H1 (cell line): ENCODE data around the gene NOB1. TPM values are rescaled to one million over a fixed set of nuclear protein-coding genes. Genes with fewer than 3 reads are reported as not detected.

Source experiments
- CTCF ChIA-PET: fragments of 300-600 bp; sonication (Branson Sonifier 250); formaldehyde crosslinking; loops from one replicate; lab custom pipeline; 2021; ENCODE audit not compliant: partially characterized antibody; lab: Charles Lee
- POLR2A ChIA-PET: fragments of 300-600 bp; sonication (Branson Sonifier 250); formaldehyde crosslinking; loops from one replicate; lab custom pipeline; 2021; ENCODE audit warnings: inconsistent platforms; ENCODE audit not compliant: partially characterized antibody; lab: Charles Lee
- DNase-seq, 2 experiments: peaks; one replicate each; pipeline versions ENCODE4 v3.0.0 to v3.0.0-alpha.2; 2010 to 2022; ENCODE audit warnings: low spot score in 2 of 2, low read depth in 1 of 2, mixed read lengths in 1 of 2
- FAIRE-seq: peaks from 2 replicates; lab custom pipeline; 2011; peaks lifted over from hg19 to GRCh38; lab: Jason Lieb, UNC
- H2AFZ ChIP-seq: 2 replicates; pipeline ENCODE4 v1.8.1; 2012; ENCODE audit warnings: low read length, inconsistent platforms
- H2AK5ac ChIP-seq: 2 replicates; pipeline ENCODE4 v1.6.1; 2013; ENCODE audit warnings: low read depth, low read length
- H2BK120ac ChIP-seq: replicated peaks from 2 replicates; pipeline ENCODE3; 2013; ENCODE audit warnings: low read depth, low read length, inconsistent platforms
- H2BK12ac ChIP-seq: 2 replicates; pipeline ENCODE4 v1.6.1; 2013; ENCODE audit warnings: low read depth, low read length
- H2BK15ac ChIP-seq: 2 replicates; pipeline ENCODE4 v1.6.1; 2013; ENCODE audit warnings: low read length
- H2BK20ac ChIP-seq: 2 replicates; pipeline ENCODE4 v1.6.1; 2013; ENCODE audit warnings: low read length
- H2BK5ac ChIP-seq: 2 replicates; pipeline ENCODE4 v1.6.1; 2013; ENCODE audit warnings: low read depth, low read length
- H3K14ac ChIP-seq: 2 replicates; pipeline ENCODE4 v1.6.1; 2013; ENCODE audit warnings: inconsistent platforms; ENCODE audit not compliant: insufficient read length
- H3K18ac ChIP-seq: 2 replicates; pipeline ENCODE4 v1.6.1; 2013; ENCODE audit warnings: low read length; ENCODE audit errors: extremely low read depth
- H3K23ac ChIP-seq: 2 replicates; pipeline ENCODE4 v1.6.1; 2013; ENCODE audit warnings: inconsistent platforms; ENCODE audit not compliant: insufficient read length
- H3K23me2 ChIP-seq: 2 replicates; pipeline ENCODE4 v1.6.1; 2013; ENCODE audit warnings: low read depth, low read length
- H3K27ac ChIP-seq: 2 replicates; pipeline ENCODE4 v1.6.1; 2011; ENCODE audit warnings: low read depth, low read length, inconsistent platforms
- H3K27me3 ChIP-seq, 4 experiments: replicated peaks in 1 of 4; 1 replicate in 1 of 4; 2 replicates in 3 of 4; pipeline versions ENCODE4 v1.6.1 to v1.8.1; 2011 to 2013; ENCODE audit warnings: low read length in 3 of 4, mild to moderate bottlenecking in 3 of 4, inconsistent platforms in 2 of 4, mixed read lengths in 2 of 4, moderate library complexity in 1 of 4; ENCODE audit not compliant: control insufficient read depth in 3 of 4, insufficient read depth in 3 of 4; ENCODE audit errors: extremely low read depth in 1 of 4
- H3K36me3 ChIP-seq, 4 experiments: 2 replicates each; pipeline versions ENCODE4 v1.6.1 to v1.8.1; 2011 to 2013; ENCODE audit warnings: mild to moderate bottlenecking in 4 of 4, low read length in 3 of 4, moderate library complexity in 2 of 4, control low read depth in 1 of 4, inconsistent platforms in 1 of 4; ENCODE audit not compliant: insufficient read depth in 4 of 4, control insufficient read depth in 2 of 4
- H3K4ac ChIP-seq: replicated peaks from 2 replicates; pipeline ENCODE3; 2013; ENCODE audit warnings: low read length, low read depth, mixed read lengths, inconsistent platforms; ENCODE audit not compliant: insufficient read length
- H3K4me1 ChIP-seq, 4 experiments: replicated peaks in 1 of 4; 1 replicate in 1 of 4; 2 replicates in 3 of 4; pipeline versions ENCODE4 v1.6.1 to v1.8.1; 2011 to 2013; ENCODE audit warnings: low read length in 3 of 4, inconsistent platforms in 2 of 4, mixed read lengths in 1 of 4; ENCODE audit not compliant: insufficient read depth in 4 of 4, control insufficient read depth in 3 of 4
- H3K4me2 ChIP-seq, 2 experiments: 2 replicates each; pipeline versions ENCODE4 v1.6.1 to v1.8.1; 2011 to 2013; ENCODE audit warnings: low read depth in 2 of 2, low read length in 2 of 2, control low read depth in 1 of 2, inconsistent platforms in 1 of 2, mild to moderate bottlenecking in 1 of 2; ENCODE audit not compliant: insufficient read depth in 1 of 2
- H3K4me3 ChIP-seq, 4 experiments: fragments of 200-600, 300-600 bp in 1 of 4; sonication (generic), shearing (Covaris generic), sonication (Bioruptor Twin) in 1 of 4; 2 replicates each; pipeline versions ENCODE4 v1.5.1 to v1.8.1; 2011 to 2016; ENCODE audit warnings: low read length in 4 of 4, low read depth in 3 of 4, control low read depth in 2 of 4, inconsistent platforms in 2 of 4, mild to moderate bottlenecking in 2 of 4, mixed read lengths in 1 of 4, moderate library complexity in 1 of 4; ENCODE audit not compliant: insufficient read depth in 2 of 4; ENCODE audit errors: extremely low read depth in 1 of 4
- H3K56ac ChIP-seq: replicated peaks from 2 replicates; pipeline ENCODE3; 2013; ENCODE audit warnings: low read depth, mild to moderate bottlenecking, mixed read lengths, low read length, inconsistent platforms; ENCODE audit not compliant: insufficient read length
- H3K79me1 ChIP-seq: 2 replicates; pipeline ENCODE4 v1.6.1; 2013; ENCODE audit warnings: low read depth, low read length, control low read depth
- H3K79me2 ChIP-seq, 2 experiments: 2 replicates each; pipeline versions ENCODE4 v1.6.1 to v1.8.1; 2012 to 2013; ENCODE audit warnings: low read length in 2 of 2, mild to moderate bottlenecking in 2 of 2, inconsistent platforms in 1 of 2; ENCODE audit not compliant: insufficient read depth in 2 of 2, control insufficient read depth in 1 of 2
- H3K9ac ChIP-seq, 4 experiments: replicated peaks in 1 of 4; 1 replicate in 1 of 4; 2 replicates in 3 of 4; pipeline versions ENCODE4 v1.6.1 to v1.8.1; 2011 to 2013; ENCODE audit warnings: low read depth in 3 of 4, low read length in 3 of 4, control low read depth in 2 of 4, mild to moderate bottlenecking in 2 of 4, moderate library complexity in 2 of 4, inconsistent platforms in 1 of 4; ENCODE audit errors: extremely low read depth in 1 of 4
- H3K9me3 ChIP-seq, 2 experiments: 2 replicates each; pipeline versions ENCODE4 v1.6.1 to v1.8.1; 2012 to 2013; ENCODE audit warnings: mild to moderate bottlenecking in 2 of 2, moderate library complexity in 2 of 2, control low read depth in 1 of 2, inconsistent platforms in 1 of 2, low read depth in 1 of 2, low read length in 1 of 2, mixed read lengths in 1 of 2; ENCODE audit not compliant: insufficient read depth in 2 of 2
- H4K20me1 ChIP-seq, 2 experiments: replicated peaks in 1 of 2; 2 replicates each; pipeline versions ENCODE3 to v1.8.1; 2011 to 2013; ENCODE audit warnings: inconsistent platforms in 2 of 2, low read length in 2 of 2, mild to moderate bottlenecking in 1 of 2; ENCODE audit not compliant: insufficient read depth in 2 of 2, control insufficient read depth in 1 of 2
- H4K5ac ChIP-seq: 2 replicates; pipeline ENCODE4 v1.6.1; 2013; ENCODE audit warnings: low read length, low read depth, mixed read lengths, inconsistent platforms; ENCODE audit not compliant: insufficient read length
- H4K8ac ChIP-seq: 2 replicates; pipeline ENCODE4 v1.8.0; 2013; ENCODE audit warnings: mild to moderate bottlenecking, moderate library complexity, low read length, inconsistent platforms; ENCODE audit not compliant: insufficient read depth; ENCODE audit errors: extremely low read depth
- H4K91ac ChIP-seq: replicated peaks from 2 replicates; pipeline ENCODE3; 2013; ENCODE audit warnings: low read length, mixed read lengths, inconsistent platforms; ENCODE audit not compliant: insufficient read length
- BACH1 ChIP-seq: IDR thresholded peaks from 2 replicates; pipeline ENCODE4 v1.6.1; 2012; ENCODE audit warnings: low read length, improper control_type of control experiment
- GABPA ChIP-seq: IDR thresholded peaks from 2 replicates; pipeline ENCODE4 v1.6.1; 2011; ENCODE audit warnings: mild to moderate bottlenecking, low read length, moderate library complexity, borderline replicate concordance; ENCODE audit not compliant: insufficient read depth
- KDM4A ChIP-seq: IDR thresholded peaks from one replicate; pipeline ENCODE4 v1.7.1; 2012; ENCODE audit warnings: low read depth, mild to moderate bottlenecking, moderate library complexity, low read length, inconsistent platforms; ENCODE audit not compliant: severe bottlenecking
- MAFK ChIP-seq: IDR thresholded peaks from 2 replicates; pipeline ENCODE4 v1.6.1; 2012; ENCODE audit warnings: low read depth, mild to moderate bottlenecking, improper control_type of control experiment, low read length
- MAX ChIP-seq: IDR thresholded peaks from 2 replicates; pipeline ENCODE4 v1.6.1; 2012; ENCODE audit warnings: inconsistent platforms
- TAF7 ChIP-seq: optimal IDR thresholded peaks from 2 replicates; pipeline ENCODE3; 2011; ENCODE audit warnings: low read depth, mild to moderate bottlenecking, inconsistent platforms, low read length, moderate library complexity, borderline replicate concordance
- WGBS, 2 experiments: shearing (Covaris generic) in 1 of 2; methylation state at CpG; one replicate each; pipeline versions ENCODE4 v1.1.6 to v1.1.7; 2013 to 2015; ENCODE audit warnings: low lambda C conversion rate in 2 of 2, mixed read lengths in 2 of 2, inconsistent platforms in 1 of 2, low coverage in 1 of 2, missing lambda C conversion rate in 1 of 2; ENCODE audit not compliant: insufficient replicate concordance in 2 of 2, insufficient coverage in 1 of 2, insufficient read length in 1 of 2; ENCODE audit errors: extremely low coverage in 1 of 2, missing lambda C conversion rate in 1 of 2; 5-methylcytosine and 5-hydroxymethylcytosine counted together
- polyA plus RNA-seq, 7 experiments: library from polyadenylated mRNA; depleted of rRNA in 3 of 7; stranded (reverse) in 5 of 7; unstranded in 2 of 7; fragments of >200 nt in 5 of 7; fragments of 200-250 nt in 2 of 7; gene quantifications; 1 replicate in 5 of 7; 2 replicates in 1 of 7; 4 replicates in 1 of 7; pipeline versions ENCODE4 v1.2.1 to v1.2.3, GENCODE V29; 2011 to 2013; ENCODE audit warnings: missing spikeins in 2 of 7, mixed read lengths in 2 of 7
- total RNA-seq: library from RNA; stranded (reverse); fragmentation: NEBNext Ultra II Directional; extraction: Animal tissue kit (Norgen Biotek cat#: 25700); gene quantifications from 2 replicates; pipeline ENCODE4 v1.2.1, GENCODE V29; 2021
- TF ChIP-seq, protein P1 (sequence below): IDR thresholded peaks from 2 replicates; pipeline ENCODE4 v1.6.1; 2012; ENCODE audit warnings: low read length, inconsistent platforms
- TF ChIP-seq, protein P2 (sequence below): IDR thresholded peaks from 2 replicates; pipeline ENCODE4 v1.6.1; 2012; ENCODE audit warnings: inconsistent platforms

Gene NOB1
- total and polyA plus RNA-seq, 2 of the 8 experiments (the other 6 are each of a cell fraction or from before 2014, with no cell fraction given), result 88.2 to 108 TPM

DNA sequence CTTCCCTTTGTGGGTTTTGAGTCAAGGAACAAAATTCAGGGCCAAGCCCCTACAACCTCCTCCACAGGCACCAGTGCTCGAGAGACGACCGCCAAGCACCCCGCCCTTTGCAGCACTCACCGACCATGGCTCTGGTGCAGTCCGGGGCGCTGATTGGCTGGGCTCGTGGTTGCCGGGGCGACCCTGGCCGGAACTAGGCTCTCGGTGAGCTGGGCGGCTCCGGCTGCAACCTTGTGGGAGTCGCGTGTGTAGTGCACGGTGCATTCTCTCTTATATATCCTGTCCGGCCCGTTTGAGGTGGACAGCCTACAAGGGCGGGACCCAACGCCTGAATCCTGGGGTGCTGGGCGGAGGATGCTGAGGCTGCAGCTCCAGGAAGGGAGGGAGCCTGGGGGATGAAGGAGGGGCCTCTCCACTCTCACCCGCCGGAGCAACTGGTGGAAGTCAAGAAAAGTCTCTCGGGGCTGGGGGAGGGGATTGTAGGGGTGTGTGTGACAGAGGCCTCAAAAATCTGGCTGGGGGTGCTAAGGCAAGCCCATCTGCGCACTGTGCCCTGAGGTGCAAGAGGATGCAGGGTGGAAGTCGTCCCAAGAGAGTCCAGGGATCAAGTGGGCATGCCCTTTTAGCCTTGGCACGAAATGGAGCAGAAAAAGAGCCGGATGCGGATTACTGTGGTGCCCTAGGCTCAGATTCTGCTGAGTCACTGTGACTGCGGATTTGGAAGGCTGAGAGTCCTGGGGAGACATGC, 28.2 kb downstream of the NOB1 start, which contains the start of gene NQO1:
NQO1 (minus strand) TSS at position 248 of the 748 bp plus-strand sequence; CDS start at position 127, 121 bp downstream.
- H3K14ac ChIP-seq, result no peak within 1 kb of the TSS
- DNase-seq (peak; percentile 90 to 96), FAIRE-seq (no peak)
- H4K8ac ChIP-seq, result peak within 1 kb of the TSS; percentile 82
- H4K5ac ChIP-seq, result peak within 1 kb of the TSS; percentile 98
- no peak within 1 kb of the TSS for H2BK20ac ChIP-seq
- peak within 1 kb of the TSS in 3 of 4 experiments; percentile 60 to 68 (median 62); a peak in 6 of 7 replicates for H3K9ac ChIP-seq
- 0 out of 2 replicates have a peak, but pooled peaks cover 2% of the 10 kb centered on the region for H3K79me1 ChIP-seq
- no peaks in the 10 kb centered on the region for H3K27me3 ChIP-seq
- H2BK15ac ChIP-seq, result peak within 1 kb of the TSS; percentile 48; the same call in 1 of the 2 replicates
- H3K9me3 ChIP-seq, result no peaks in the 10 kb centered on the region
- H2BK5ac ChIP-seq, result peak within 1 kb of the TSS; percentile 98
- no peaks in the 10 kb centered on the region for H4K20me1 ChIP-seq
- H3K27ac ChIP-seq, result peak within 1 kb of the TSS; percentile 88
- peak within 1 kb of the TSS; percentile 97 for H4K91ac ChIP-seq
- H3K4me3 ChIP-seq, result peak within 1 kb of the TSS; percentile 49 to 65 (median 60)
- peak within 1 kb of the TSS; percentile 29; the same call in 1 of the 2 replicates for H2AFZ ChIP-seq
- H3K4ac ChIP-seq, result peak within 1 kb of the TSS; percentile 89
- H2BK12ac ChIP-seq, result peak within 1 kb of the TSS; percentile 84
- H3K36me3 ChIP-seq, result no peaks in the 10 kb centered on the region
- H3K56ac ChIP-seq, result peak within 1 kb of the TSS; percentile 86
- H2AK5ac ChIP-seq, result peak within 1 kb of the TSS; percentile 4; the same call in 1 of the 2 replicates
- peaks cover 8% of the 10 kb centered on the region; the same call in 1 of the 2 replicates for H3K23me2 ChIP-seq
- peak within 1 kb of the TSS; percentile 93 for H3K18ac ChIP-seq
- peak within 1 kb of the TSS; percentile 86 for H3K4me2 ChIP-seq
- no peak within 1 kb of the TSS for H3K23ac ChIP-seq
- 2% methylated on average over 29 of the region's 31 CpGs; no CpG with 5 or more reads in 1 of the 2 experiments for WGBS, 2 experiments
- peaks cover 3 to 7% (median 6%) of the 10 kb centered on the region in 4 experiments; a peak in 6 of 7 replicates for H3K4me1 ChIP-seq
- H3K79me2 ChIP-seq, result no peaks in the 10 kb centered on the region
- POLR2A ChIA-PET, result interaction anchor here (0.8 to 9.9 kb wide), 12 partner anchors 9 to 344 kb away, joined by 3 to 83 read pairs (median 6); partner anchors contain the start of genes NOB1, TERF2 and WWP2
- CTCF ChIA-PET, result interaction anchor here (1.0 to 13.1 kb wide), 6 partner anchors 10 to 204 kb away, joined by 3 to 88 read pairs (median 4); partner anchors contain the start of gene NOB1
- no peak within 1 kb of the TSS for H2BK120ac ChIP-seq
- TF ChIP-seq TAF7 (peak; percentile 7), MAX (peak; percentile 82), MAFK (peak; percentile 96), KDM4A (peak; percentile 17), BACH1 (peak; percentile 99), GABPA (no peak; the same call in 1 of the 2 replicates)
- TF ChIP-seq, protein P1, sequence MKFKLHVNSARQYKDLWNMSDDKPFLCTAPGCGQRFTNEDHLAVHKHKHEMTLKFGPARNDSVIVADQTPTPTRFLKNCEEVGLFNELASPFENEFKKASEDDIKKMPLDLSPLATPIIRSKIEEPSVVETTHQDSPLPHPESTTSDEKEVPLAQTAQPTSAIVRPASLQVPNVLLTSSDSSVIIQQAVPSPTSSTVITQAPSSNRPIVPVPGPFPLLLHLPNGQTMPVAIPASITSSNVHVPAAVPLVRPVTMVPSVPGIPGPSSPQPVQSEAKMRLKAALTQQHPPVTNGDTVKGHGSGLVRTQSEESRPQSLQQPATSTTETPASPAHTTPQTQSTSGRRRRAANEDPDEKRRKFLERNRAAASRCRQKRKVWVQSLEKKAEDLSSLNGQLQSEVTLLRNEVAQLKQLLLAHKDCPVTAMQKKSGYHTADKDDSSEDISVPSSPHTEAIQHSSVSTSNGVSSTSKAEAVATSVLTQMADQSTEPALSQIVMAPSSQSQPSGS, result no peak
- TF ChIP-seq, protein P2, sequence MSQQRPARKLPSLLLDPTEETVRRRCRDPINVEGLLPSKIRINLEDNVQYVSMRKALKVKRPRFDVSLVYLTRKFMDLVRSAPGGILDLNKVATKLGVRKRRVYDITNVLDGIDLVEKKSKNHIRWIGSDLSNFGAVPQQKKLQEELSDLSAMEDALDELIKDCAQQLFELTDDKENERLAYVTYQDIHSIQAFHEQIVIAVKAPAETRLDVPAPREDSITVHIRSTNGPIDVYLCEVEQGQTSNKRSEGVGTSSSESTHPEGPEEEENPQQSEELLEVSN, result 0 out of 2 replicates have a peak, but pooled peaks have one; percentile 43
